ENCODE measurements around the gene PGR. TPM values are rescaled to one million over a fixed set of nuclear protein-coding genes. Genes with fewer than 3 reads are reported as not detected.

PGR gene
- total RNA-seq, 4 donors from 2014 or later: 1.9 to 7.0 (median 4.2) TPM

DNA sequence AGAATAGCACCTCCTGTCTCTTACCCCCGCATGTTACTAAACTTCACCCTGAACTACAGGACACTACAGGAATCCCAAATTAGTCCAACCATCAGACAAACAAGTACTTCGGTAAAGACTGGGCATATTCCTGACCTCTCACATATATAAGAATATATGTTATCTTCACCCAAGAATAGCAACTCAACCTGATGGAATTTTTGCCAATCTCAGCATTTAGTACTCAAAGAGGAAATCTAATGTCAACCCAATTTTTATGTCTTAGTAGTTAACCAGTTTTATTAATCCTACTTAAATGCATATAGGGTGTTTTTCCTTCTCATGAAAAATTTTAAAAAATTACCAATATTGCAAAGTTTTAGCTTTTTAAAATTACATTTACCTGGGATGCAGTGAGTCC lies 26.2 kb downstream of the PGR start:
- TF ChIP-seq, protein P1, sequence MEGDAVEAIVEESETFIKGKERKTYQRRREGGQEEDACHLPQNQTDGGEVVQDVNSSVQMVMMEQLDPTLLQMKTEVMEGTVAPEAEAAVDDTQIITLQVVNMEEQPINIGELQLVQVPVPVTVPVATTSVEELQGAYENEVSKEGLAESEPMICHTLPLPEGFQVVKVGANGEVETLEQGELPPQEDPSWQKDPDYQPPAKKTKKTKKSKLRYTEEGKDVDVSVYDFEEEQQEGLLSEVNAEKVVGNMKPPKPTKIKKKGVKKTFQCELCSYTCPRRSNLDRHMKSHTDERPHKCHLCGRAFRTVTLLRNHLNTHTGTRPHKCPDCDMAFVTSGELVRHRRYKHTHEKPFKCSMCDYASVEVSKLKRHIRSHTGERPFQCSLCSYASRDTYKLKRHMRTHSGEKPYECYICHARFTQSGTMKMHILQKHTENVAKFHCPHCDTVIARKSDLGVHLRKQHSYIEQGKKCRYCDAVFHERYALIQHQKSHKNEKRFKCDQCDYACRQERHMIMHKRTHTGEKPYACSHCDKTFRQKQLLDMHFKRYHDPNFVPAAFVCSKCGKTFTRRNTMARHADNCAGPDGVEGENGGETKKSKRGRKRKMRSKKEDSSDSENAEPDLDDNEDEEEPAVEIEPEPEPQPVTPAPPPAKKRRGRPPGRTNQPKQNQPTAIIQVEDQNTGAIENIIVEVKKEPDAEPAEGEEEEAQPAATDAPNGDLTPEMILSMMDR (IDR thresholded peaks at IDR 0.05; ENCODE audit: low read depth): no peak

DNA sequence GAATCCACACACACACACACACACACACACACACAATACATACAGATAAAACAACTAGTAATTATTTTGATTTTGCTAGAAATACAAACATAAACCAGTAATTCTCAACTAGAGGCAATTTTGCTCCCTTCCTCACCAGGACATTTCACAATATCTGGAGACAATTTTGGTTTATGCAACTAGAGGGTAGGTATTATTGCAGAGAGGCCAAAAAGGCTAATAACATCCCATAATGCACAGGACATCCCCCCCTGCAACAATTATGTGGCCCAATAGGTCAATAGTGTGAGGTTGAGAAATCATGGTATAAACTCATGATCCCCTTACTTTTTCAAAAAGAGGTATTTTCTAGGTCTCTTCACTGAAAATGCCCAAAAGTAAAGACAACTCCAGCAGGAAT lies 29.0 kb downstream of the PGR start:
- TF ChIP-seq, protein P1 (IDR thresholded peaks at IDR 0.05; ENCODE audit: low read depth): no peak

- TF ChIP-seq, protein P1 (IDR thresholded peaks at IDR 0.05; ENCODE audit: low read depth): no peak
These were observed 33.4 kb downstream of the PGR start for GRCh38 chr11:101096036-101096704.

DNA sequence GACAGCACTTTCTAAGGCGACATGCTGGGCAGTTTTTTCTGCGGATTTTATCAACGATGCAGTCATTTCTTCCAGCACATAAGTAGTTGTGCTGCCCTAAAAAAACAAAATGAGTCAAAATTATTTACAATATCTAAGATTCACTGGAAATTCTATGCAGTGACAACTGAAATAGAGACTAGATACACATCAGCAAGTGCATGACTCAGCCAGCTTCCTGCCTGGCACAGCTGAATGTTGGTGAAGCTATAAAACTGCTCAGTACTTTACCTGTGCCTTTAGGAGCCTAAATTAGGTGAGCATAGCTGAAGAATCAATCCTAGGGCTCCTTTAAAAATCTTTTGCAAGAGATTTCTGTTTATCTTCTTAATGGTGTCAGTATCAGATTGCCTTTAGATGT lies 37.8 kb downstream of the PGR start:
- TF ChIP-seq, protein P1 (IDR thresholded peaks at IDR 0.05; ENCODE audit: low read depth): no peak

DNA sequence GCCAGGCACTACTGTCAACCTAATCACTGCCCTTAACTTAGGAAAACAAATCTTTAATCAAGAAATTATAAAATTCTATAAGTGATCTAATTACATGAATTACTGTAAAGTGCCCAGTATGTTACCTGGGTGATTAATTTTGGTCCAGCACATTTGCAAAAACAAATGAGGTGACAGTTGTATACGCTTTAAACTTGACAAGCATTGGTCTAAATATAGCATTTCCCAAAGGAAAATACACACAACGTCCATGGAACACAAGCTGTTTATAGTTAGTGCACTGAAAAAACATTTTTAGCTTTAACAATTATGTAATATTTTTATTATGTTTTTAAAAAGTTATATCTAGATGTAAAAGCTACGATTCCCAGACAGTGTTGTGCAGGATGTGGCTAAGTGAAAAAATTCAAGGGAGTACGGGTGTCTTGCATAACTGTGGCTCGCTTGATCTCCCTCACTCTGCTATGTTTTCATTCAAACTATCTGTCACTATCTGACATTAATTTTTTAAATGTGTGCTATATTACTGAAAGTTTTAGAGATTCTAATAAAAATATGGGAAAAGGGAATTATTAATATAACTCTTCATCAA lies 38.8 kb downstream of the PGR start:
- TF ChIP-seq, protein P1 (IDR thresholded peaks at IDR 0.05; ENCODE audit: low read depth): no peak

GRCh38 chr11:101083335-101083734 lies 46.3 kb downstream of the PGR start:
- TF ChIP-seq, protein P1 (IDR thresholded peaks at IDR 0.05; ENCODE audit: low read depth): no peak

- TF ChIP-seq, protein P1 (IDR thresholded peaks at IDR 0.05; ENCODE audit: low read depth): no peak
These were observed 46.8 kb downstream of the PGR start for GRCh38 chr11:101082813-101083212.

Measured in subcutaneous adipose tissue (tissue), 4 donors.